Panc1 (cell line): ENCODE measurements around the gene HES2.

Experiments used
- CTCF ChIP-seq: fragments of 450-650 bp; IDR thresholded peaks from 2 replicates; pipeline ENCODE4 v1.5.1; 2017; ENCODE audit warnings: mild to moderate bottlenecking
- POLR2AphosphoS5 ChIP-seq: IDR thresholded peaks from 2 replicates; pipeline ENCODE4 v1.6.1; 2012; ENCODE audit warnings: mild to moderate bottlenecking, low read depth, low read length, moderate library complexity
- REST ChIP-seq, 2 experiments: IDR thresholded peaks; 2 replicates each; pipeline ENCODE4 v1.6.1; 2011 to 2012; ENCODE audit warnings: low read depth in 2 of 2, control low read depth in 1 of 2, low read length in 1 of 2, mild to moderate bottlenecking in 1 of 2, moderate library complexity in 1 of 2; ENCODE audit not compliant: insufficient read depth in 1 of 2
- SIN3A ChIP-seq: IDR thresholded peaks from 2 replicates; pipeline ENCODE4 v1.6.1; 2012; ENCODE audit warnings: low read depth, mild to moderate bottlenecking, low read length, moderate library complexity, borderline replicate concordance; ENCODE audit not compliant: insufficient read depth
- TCF7L2 ChIP-seq: IDR thresholded peaks from 2 replicates; pipeline ENCODE4 v1.6.1; 2011; ENCODE audit warnings: mild to moderate bottlenecking, low read depth, low read length, inconsistent platforms

- TF ChIP-seq CTCF = no peak
- TF ChIP-seq REST (IDR thresholded peaks at IDR 0.05; ENCODE audit: insufficient read depth in 1 of 2, low read depth in 2 of 2, low read length in 1 of 2) = no peak
- no peak for TF ChIP-seq POLR2AphosphoS5
- no peak for TF ChIP-seq TCF7L2
- TF ChIP-seq SIN3A = no peak
These were observed 3.4 kb downstream of the HES2 start for GRCh38 chr1:6416295-6416656.
